Fibroblast of lung (primary cell): Measurements from ENCODE around the gene PGA5. TPM values are rescaled to one million over a fixed set of nuclear protein-coding genes. Genes with fewer than 3 reads are reported as not detected.
A peak's percentile ranks its signal among the peaks of the same experiment; 100 is the strongest.

Source experiments
- DNase-seq, 2 donors: peaks; one replicate each; pipeline versions ENCODE4 v3.0.0 to v3.0.0-alpha.2; 2010; ENCODE audit warnings: low read depth in 2 of 2
- H2AFZ ChIP-seq: 2 replicates; pipeline ENCODE4 v1.5.1; 2012; ENCODE audit warnings: low read length, control low read depth, inconsistent platforms
- H3K27ac ChIP-seq: 2 replicates; pipeline ENCODE4 v1.5.1; 2011; ENCODE audit warnings: low read length, control low read depth; ENCODE audit not compliant: insufficient read depth
- H3K27me3 ChIP-seq: 2 replicates; pipeline ENCODE4 v1.5.1; 2011; ENCODE audit warnings: mild to moderate bottlenecking, low read length; ENCODE audit not compliant: control insufficient read depth, insufficient read depth
- H3K36me3 ChIP-seq: 2 replicates; pipeline ENCODE4 v1.5.1; 2011; ENCODE audit warnings: low read length; ENCODE audit not compliant: control insufficient read depth, insufficient read depth
- H3K4me1 ChIP-seq: 2 replicates; pipeline ENCODE4 v1.5.1; 2011; ENCODE audit warnings: low read length; ENCODE audit not compliant: control insufficient read depth, insufficient read depth; ENCODE audit errors: extremely low read depth
- H3K4me2 ChIP-seq: 2 replicates; pipeline ENCODE4 v1.5.1; 2011; ENCODE audit warnings: low read length, control low read depth; ENCODE audit not compliant: insufficient read depth; ENCODE audit errors: extremely low read depth
- H3K4me3 ChIP-seq, 4 experiments: fragments of 200-600 bp in 1 of 4; sonication (generic) in 1 of 4; replicated peaks in 1 of 4; 2 replicates each; pipeline ENCODE4 v1.5.1; 2011 to 2016; ENCODE audit warnings: low read length in 4 of 4, low read depth in 3 of 4, mild to moderate bottlenecking in 3 of 4, control low read depth in 2 of 4, inconsistent platforms in 1 of 4, mixed read lengths in 1 of 4; ENCODE audit not compliant: insufficient read depth in 1 of 4; ENCODE audit errors: control extremely low read depth in 1 of 4
- H3K79me2 ChIP-seq: 2 replicates; pipeline ENCODE4 v1.5.1; 2012; ENCODE audit warnings: mild to moderate bottlenecking, low read length, inconsistent platforms; ENCODE audit not compliant: control insufficient read depth, insufficient read depth
- H3K9ac ChIP-seq: 2 replicates; pipeline ENCODE4 v1.5.1; 2011; ENCODE audit warnings: mild to moderate bottlenecking, low read length, control low read depth; ENCODE audit not compliant: insufficient read depth
- H3K9me3 ChIP-seq: 2 replicates; pipeline ENCODE4 v1.5.1; 2012; ENCODE audit warnings: low read depth, low read length; ENCODE audit not compliant: control insufficient read depth, insufficient read depth
- H4K20me1 ChIP-seq: 2 replicates; pipeline ENCODE4 v1.5.1; 2011; ENCODE audit warnings: low read length; ENCODE audit not compliant: control insufficient read depth, insufficient read depth; ENCODE audit errors: extremely low read depth
- EZH2 ChIP-seq: IDR thresholded peaks from 2 replicates; pipeline ENCODE4 v1.5.1; 2012; ENCODE audit warnings: low read length, control low read depth, mild to moderate bottlenecking; ENCODE audit errors: missing control alignments
- polyA plus RNA-seq, 2 donors: library from polyadenylated mRNA; depleted of rRNA in 1 of 2; stranded (reverse) in 1 of 2; unstranded in 1 of 2; fragments of >200 nt; gene quantifications; 2 replicates each; pipeline ENCODE4 v1.2.1, GENCODE V29; 2011 to 2012; ENCODE audit warnings: missing spikeins in 1 of 2
- total RNA-seq: library from RNA; depleted of rRNA; stranded (reverse); fragments of >200 nt; gene quantifications from 2 replicates; pipeline ENCODE4 v1.2.1, GENCODE V29; 2014
- TF ChIP-seq, protein P1 (sequence below), 2 donors: IDR thresholded peaks in 1 of 2; conservative IDR thresholded peaks in 1 of 2; 1 replicate in 1 of 2; 2 replicates in 1 of 2; pipeline ENCODE4 v1.5.1; 2011 to 2012; ENCODE audit warnings: low read length in 2 of 2, control low read depth in 1 of 2, inconsistent platforms in 1 of 2, low read depth in 1 of 2, mild to moderate bottlenecking in 1 of 2

Gene PGA5
- total and polyA plus RNA-seq, 2 donors (not counting 1 experiment from before 2014, with no cell fraction given): 1.3 to 3.3 TPM

DNA sequence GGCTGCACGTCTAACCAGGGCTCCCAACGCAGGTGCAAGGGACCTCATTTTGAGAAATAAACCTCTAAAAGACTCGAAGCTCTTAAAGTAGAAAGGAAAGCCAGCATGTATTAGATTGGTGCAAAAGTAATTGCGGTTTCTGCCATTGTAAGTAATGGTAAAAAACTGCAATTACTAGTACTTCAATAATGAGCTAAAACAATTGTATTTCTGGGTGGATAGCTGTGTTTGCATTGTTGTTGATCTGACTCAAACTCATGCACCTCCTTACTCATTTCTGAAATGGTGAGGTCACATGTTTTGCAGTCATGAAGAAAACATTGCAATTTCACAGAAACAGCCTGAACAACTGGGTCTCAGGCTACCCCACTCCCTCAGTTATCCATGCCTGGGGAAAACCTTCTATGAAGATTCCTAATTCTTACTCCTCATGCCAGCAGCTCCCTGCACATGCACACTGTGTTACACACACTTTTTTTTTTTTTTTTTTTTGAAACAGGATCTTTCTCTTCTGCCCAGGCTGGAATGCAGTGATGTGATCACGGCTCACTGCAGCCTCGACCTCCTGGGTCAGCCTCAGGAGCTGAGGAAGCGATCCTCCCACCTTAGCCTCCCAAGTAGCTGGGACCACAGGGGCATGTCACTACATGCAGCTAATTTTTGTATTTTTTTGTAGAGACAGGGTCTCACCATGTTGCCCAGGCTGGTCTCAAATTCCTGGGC lies 29.5 kb downstream of the PGA5 start:
- Histone ChIP-seq H2AFZ (no peak overlapping the region), H3K9me3 (no peaks in the 10 kb centered on the region), H3K79me2 (no peaks in the 10 kb centered on the region), H3K4me2 (no peak overlapping the region), H3K27ac (no peak overlapping the region), H4K20me1 (no peaks in the 10 kb centered on the region), H3K9ac (no peak overlapping the region), H3K4me3 (no peak overlapping the region), H3K4me1 (no peaks in the 10 kb centered on the region), H3K36me3 (no peaks in the 10 kb centered on the region), H3K27me3 (no peaks in the 10 kb centered on the region)
- peak; percentile 41 to 47 for DNase-seq
- TF ChIP-seq, protein P1, sequence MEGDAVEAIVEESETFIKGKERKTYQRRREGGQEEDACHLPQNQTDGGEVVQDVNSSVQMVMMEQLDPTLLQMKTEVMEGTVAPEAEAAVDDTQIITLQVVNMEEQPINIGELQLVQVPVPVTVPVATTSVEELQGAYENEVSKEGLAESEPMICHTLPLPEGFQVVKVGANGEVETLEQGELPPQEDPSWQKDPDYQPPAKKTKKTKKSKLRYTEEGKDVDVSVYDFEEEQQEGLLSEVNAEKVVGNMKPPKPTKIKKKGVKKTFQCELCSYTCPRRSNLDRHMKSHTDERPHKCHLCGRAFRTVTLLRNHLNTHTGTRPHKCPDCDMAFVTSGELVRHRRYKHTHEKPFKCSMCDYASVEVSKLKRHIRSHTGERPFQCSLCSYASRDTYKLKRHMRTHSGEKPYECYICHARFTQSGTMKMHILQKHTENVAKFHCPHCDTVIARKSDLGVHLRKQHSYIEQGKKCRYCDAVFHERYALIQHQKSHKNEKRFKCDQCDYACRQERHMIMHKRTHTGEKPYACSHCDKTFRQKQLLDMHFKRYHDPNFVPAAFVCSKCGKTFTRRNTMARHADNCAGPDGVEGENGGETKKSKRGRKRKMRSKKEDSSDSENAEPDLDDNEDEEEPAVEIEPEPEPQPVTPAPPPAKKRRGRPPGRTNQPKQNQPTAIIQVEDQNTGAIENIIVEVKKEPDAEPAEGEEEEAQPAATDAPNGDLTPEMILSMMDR (conservative IDR thresholded peaks at IDR 0.05 in 1 of 2, IDR thresholded peaks at IDR 0.05 in 1 of 2; ENCODE audit: low read depth in 1 of 2, low read length in 2 of 2): no peak
- no peak for TF ChIP-seq EZH2

- Histone ChIP-seq H3K9ac (no peak overlapping the region), H3K27me3 (no peaks in the 10 kb centered on the region), H2AFZ (no peak overlapping the region), H3K27ac (no peak overlapping the region), H3K4me3 (no peak overlapping the region), H3K9me3 (no peaks in the 10 kb centered on the region), H4K20me1 (no peaks in the 10 kb centered on the region), H3K4me1 (no peaks in the 10 kb centered on the region), H3K79me2 (no peaks in the 10 kb centered on the region), H3K36me3 (no peaks in the 10 kb centered on the region), H3K4me2 (no peak overlapping the region)
- no peak for TF ChIP-seq EZH2
- TF ChIP-seq, protein P1 (conservative IDR thresholded peaks at IDR 0.05 in 1 of 2, IDR thresholded peaks at IDR 0.05 in 1 of 2; ENCODE audit: low read depth in 1 of 2, low read length in 2 of 2): no peak
- no peak for DNase-seq
Measured at GRCh38 chr11:61272731-61273130, 31.8 kb downstream of the PGA5 start.

- Histone ChIP-seq H3K9me3 (no peaks in the 10 kb centered on the region), H3K27me3 (no peaks in the 10 kb centered on the region), H3K4me3 (no peak overlapping the region), H3K79me2 (no peaks in the 10 kb centered on the region), H4K20me1 (no peaks in the 10 kb centered on the region), H3K4me1 (no peaks in the 10 kb centered on the region), H3K9ac (no peak overlapping the region), H3K4me2 (no peak overlapping the region), H3K27ac (no peak overlapping the region), H3K36me3 (no peaks in the 10 kb centered on the region), H2AFZ (no peak overlapping the region)
- TF ChIP-seq, protein P1 (conservative IDR thresholded peaks at IDR 0.05 in 1 of 2, IDR thresholded peaks at IDR 0.05 in 1 of 2; ENCODE audit: low read depth in 1 of 2, low read length in 2 of 2): no peak
- TF ChIP-seq EZH2: no peak
- no peak for DNase-seq
Measured at GRCh38 chr11:61273178-61274078, 32.5 kb downstream of the PGA5 start.
